Raji (cell line): ENCODE data around the gene NR1D2.

Experiments
- POLR2A ChIP-seq: IDR thresholded peaks from 2 replicates; pipeline ENCODE4 v1.6.1; 2011; ENCODE audit warnings: low read depth, low read length, control low read depth; ENCODE audit not compliant: insufficient read depth

NR1D2 gene

GRCh38 chr3:23953523-23953922 lies 8.4 kb downstream of the NR1D2 start:
- no peak for TF ChIP-seq POLR2A

GRCh38 chr3:23954144-23954543 lies 9.1 kb downstream of the NR1D2 start:
- no peak for TF ChIP-seq POLR2A

- no peak for TF ChIP-seq POLR2A
Observed at GRCh38 chr3:23956701-23957100, 11.6 kb downstream of the NR1D2 start.

- TF ChIP-seq POLR2A = no peak
Observed at GRCh38 chr3:23959135-23959900, 14.2 kb downstream of the NR1D2 start.

GRCh38 chr3:23960649-23961048 lies 15.6 kb downstream of the NR1D2 start:
- TF ChIP-seq POLR2A = no peak

GRCh38 chr3:23961066-23961465 lies 16.0 kb downstream of the NR1D2 start:
- no peak for TF ChIP-seq POLR2A

GRCh38 chr3:23961913-23962312 lies 16.8 kb downstream of the NR1D2 start:
- no peak for TF ChIP-seq POLR2A

GRCh38 chr3:23964537-23965235 lies 19.6 kb downstream of the NR1D2 start:
- no peak for TF ChIP-seq POLR2A

GRCh38 chr3:23966328-23966727 lies 21.2 kb downstream of the NR1D2 start:
- TF ChIP-seq POLR2A = no peak

GRCh38 chr3:23968463-23969184 lies 23.5 kb downstream of the NR1D2 start:
- TF ChIP-seq POLR2A = no peak

GRCh38 chr3:23969393-23969792 lies 24.3 kb downstream of the NR1D2 start:
- no peak for TF ChIP-seq POLR2A

GRCh38 chr3:23971684-23972083 lies 26.6 kb downstream of the NR1D2 start:
- TF ChIP-seq POLR2A = no peak

- no peak for TF ChIP-seq POLR2A
Observed at GRCh38 chr3:23976555-23976954, 31.5 kb downstream of the NR1D2 start.

- no peak for TF ChIP-seq POLR2A
Observed at GRCh38 chr3:23979569-23979968, 34.5 kb downstream of the NR1D2 start.

- no peak for TF ChIP-seq POLR2A
Observed at GRCh38 chr3:23981136-23981535, 36.0 kb downstream of the NR1D2 start.

GRCh38 chr3:23981955-23982354 lies 36.9 kb downstream of the NR1D2 start:
- TF ChIP-seq POLR2A = no peak

- TF ChIP-seq POLR2A = no peak
Observed at GRCh38 chr3:23984934-23985333, 39.8 kb downstream of the NR1D2 start.
